AG04450 (cell line): ENCODE results near the gene ADARB2. TPM values are rescaled to one million over a fixed set of nuclear protein-coding genes. Genes with fewer than 3 reads are reported as not detected.

ENCODE experiments used
- CTCF ChIA-PET: fragments of 300-600, 350-600 bp; formaldehyde crosslinking; extraction: SDS; loops from one replicate; lab custom pipeline; 2022; ENCODE audit warnings: antibody characterized with exemption, inconsistent platforms; lab: Charles Lee
- POLR2A ChIA-PET: fragments of 350-600 bp; formaldehyde crosslinking; extraction: SDS; loops from one replicate; lab custom pipeline; 2021; ENCODE audit warnings: antibody characterized with exemption, inconsistent platforms; lab: Yijun Ruan, JAX
- DNase-seq: peaks from one replicate; pipeline ENCODE4 v3.0.0-alpha.2; 2011; ENCODE audit warnings: low read depth, low spot score
- H3K27ac ChIP-seq: one replicate; pipeline ENCODE4 v1.5.1; 2012; ENCODE audit warnings: low read depth, low read length, control low read depth
- H3K27me3 ChIP-seq: one replicate; pipeline ENCODE4 v1.6.0; 2012; ENCODE audit warnings: low read length; ENCODE audit not compliant: control insufficient read depth, insufficient read depth
- H3K4me3 ChIP-seq: 2 replicates; pipeline ENCODE4 v1.5.1; 2011; ENCODE audit warnings: mild to moderate bottlenecking, low read depth, low read length, control low read depth
- H3K9me3 ChIP-seq: 2 replicates; pipeline ENCODE4 v1.5.1; 2012; ENCODE audit warnings: low read length; ENCODE audit not compliant: control insufficient read depth, insufficient read depth
- polyA plus RNA-seq: library from polyadenylated mRNA; depleted of rRNA; stranded (reverse); fragments of >200 nt; gene quantifications from 2 replicates; pipeline ENCODE4 v1.2.3, GENCODE V29; 2011
- TF ChIP-seq, protein P1 (sequence below): IDR thresholded peaks from 2 replicates; pipeline ENCODE4 v1.5.1; 2011; ENCODE audit warnings: low read depth, low read length, control low read depth, inconsistent platforms

The ADARB2 gene
- polyA plus RNA-seq, 1 experiment: not detected

DNA sequence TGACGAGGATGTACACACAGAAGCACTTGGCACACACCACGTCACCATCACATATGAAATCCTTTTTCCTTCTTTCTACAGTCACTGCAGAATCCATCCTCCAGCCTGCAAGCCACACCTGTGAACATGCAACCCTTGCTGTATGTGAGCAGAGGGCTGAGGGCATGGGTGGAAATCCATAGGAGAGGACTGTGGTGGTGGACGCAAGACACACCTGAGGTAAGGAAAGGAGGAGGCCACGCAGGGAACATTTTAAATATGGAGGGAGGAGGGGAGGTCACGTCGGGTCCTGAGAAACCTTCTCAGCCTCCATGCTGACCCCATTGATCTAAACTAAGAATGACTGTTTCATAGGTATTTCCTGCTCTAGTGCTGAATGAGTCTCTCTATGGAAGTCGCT is 28.6 kb downstream of the ADARB2 start:
- CTCF ChIA-PET: no interaction called here
- TF ChIP-seq, protein P1, sequence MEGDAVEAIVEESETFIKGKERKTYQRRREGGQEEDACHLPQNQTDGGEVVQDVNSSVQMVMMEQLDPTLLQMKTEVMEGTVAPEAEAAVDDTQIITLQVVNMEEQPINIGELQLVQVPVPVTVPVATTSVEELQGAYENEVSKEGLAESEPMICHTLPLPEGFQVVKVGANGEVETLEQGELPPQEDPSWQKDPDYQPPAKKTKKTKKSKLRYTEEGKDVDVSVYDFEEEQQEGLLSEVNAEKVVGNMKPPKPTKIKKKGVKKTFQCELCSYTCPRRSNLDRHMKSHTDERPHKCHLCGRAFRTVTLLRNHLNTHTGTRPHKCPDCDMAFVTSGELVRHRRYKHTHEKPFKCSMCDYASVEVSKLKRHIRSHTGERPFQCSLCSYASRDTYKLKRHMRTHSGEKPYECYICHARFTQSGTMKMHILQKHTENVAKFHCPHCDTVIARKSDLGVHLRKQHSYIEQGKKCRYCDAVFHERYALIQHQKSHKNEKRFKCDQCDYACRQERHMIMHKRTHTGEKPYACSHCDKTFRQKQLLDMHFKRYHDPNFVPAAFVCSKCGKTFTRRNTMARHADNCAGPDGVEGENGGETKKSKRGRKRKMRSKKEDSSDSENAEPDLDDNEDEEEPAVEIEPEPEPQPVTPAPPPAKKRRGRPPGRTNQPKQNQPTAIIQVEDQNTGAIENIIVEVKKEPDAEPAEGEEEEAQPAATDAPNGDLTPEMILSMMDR: no peak
- POLR2A ChIA-PET: no interaction called here
- peaks cover 61% of the 10 kb centered on the region for H3K9me3 ChIP-seq
- no peak overlapping the region for H3K27ac ChIP-seq
- no peak overlapping the region for H3K4me3 ChIP-seq
- no peak for DNase-seq
- H3K27me3 ChIP-seq: no peaks in the 10 kb centered on the region

DNA sequence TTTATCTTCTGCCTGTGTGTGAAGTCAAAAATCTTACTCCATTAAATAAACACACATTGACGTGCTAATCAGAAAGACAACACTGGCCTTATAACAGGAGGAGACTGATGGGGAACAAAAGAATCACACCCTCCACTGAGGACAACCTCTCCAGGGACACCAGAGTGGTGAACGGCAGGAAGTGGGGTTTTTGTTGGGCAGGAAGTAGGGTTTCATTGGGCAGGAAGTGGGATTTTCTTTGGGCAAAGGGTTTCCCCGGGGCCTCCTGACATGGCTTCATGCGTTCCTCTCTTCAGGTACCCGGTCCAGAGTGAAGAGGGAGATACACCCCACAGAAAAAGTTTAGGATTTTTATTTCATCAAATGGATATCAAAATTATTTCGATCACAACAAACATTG is 30.6 kb downstream of the ADARB2 start:
- Histone ChIP-seq H3K4me3 (no peak overlapping the region), H3K27ac (no peak overlapping the region), H3K9me3 (peaks cover 60% of the 10 kb centered on the region), H3K27me3 (no peaks in the 10 kb centered on the region)
- ChIA-PET POLR2A (no interaction called here), CTCF (no interaction called here)
- TF ChIP-seq, protein P1: no peak
- DNase-seq: no peak

DNA sequence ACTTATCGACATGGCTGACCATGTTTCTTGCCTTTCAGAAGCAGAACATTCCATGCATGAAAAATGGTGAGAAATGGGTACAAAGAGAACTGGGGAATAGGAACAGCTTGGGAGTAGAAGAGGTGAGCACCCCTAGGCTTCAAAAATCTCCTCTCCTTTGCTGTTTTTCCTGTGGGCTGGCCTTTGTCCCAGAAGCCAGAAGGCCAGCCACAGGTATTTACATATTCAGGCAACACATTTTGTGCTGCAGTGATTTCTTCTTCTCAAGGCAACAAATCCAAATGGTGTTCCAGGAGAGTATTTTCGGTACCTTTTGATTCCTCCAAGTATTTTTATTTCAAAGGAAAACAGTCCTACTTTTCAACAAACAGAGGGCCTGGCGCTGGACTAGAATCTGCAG is 31.1 kb downstream of the ADARB2 start:
- Histone ChIP-seq H3K4me3 (no peak overlapping the region), H3K9me3 (peaks cover 62% of the 10 kb centered on the region), H3K27me3 (no peaks in the 10 kb centered on the region), H3K27ac (no peak overlapping the region)
- no peak for DNase-seq
- TF ChIP-seq, protein P1: no peak
- ChIA-PET CTCF (no interaction called here), POLR2A (no interaction called here)

DNA sequence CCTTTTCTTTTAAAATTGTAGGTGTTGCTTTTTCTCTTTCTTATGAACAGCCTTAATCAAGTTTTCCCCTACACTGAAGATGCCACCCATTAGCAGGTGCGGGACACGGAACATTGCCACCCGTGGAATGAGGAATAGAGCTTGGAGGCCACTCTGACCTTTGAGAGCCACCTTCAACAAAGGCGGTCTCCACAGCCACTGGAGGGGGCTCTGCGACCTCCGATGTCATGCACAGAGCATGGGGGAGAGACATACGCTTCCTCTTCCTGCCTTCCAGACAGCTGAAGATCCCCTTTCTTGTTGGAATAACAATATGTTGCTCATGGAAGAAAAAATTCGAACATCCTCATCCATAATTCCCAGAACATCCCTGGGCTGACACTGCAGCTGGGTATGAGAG is 39.1 kb downstream of the ADARB2 start:
- ChIA-PET CTCF (no interaction called here), POLR2A (no interaction called here)
- Histone ChIP-seq H3K27me3 (no peaks in the 10 kb centered on the region), H3K4me3 (no peak overlapping the region), H3K27ac (no peak overlapping the region), H3K9me3 (peaks cover 51% of the 10 kb centered on the region)
- TF ChIP-seq, protein P1: no peak
- no peak for DNase-seq

DNA sequence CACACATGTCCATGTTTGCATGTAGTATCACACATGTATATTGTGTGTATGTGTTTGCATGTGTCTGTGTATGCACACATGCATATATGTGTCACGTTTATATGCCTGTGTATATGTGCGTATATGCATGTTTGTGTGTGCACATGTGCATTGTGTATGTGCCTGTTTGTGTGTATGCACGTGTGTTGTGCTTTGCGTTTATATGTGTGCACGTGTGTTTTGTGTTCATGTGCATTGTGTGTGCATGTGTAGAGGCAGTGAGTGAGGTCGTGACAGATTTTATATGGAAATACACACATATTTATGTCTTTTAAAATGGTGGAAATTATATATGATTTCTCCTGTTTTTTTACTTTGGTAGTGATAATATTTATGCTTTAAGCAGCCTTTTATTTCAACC is 41.2 kb downstream of the ADARB2 start:
- Histone ChIP-seq H3K4me3 (no peak overlapping the region), H3K27me3 (no peaks in the 10 kb centered on the region), H3K9me3 (peaks cover 52% of the 10 kb centered on the region), H3K27ac (no peak overlapping the region)
- DNase-seq: no peak
- ChIA-PET CTCF (no interaction called here), POLR2A (no interaction called here)
- TF ChIP-seq, protein P1: no peak
